GM15510 (cell line): ENCODE data around the gene HDGFL2.

ENCODE experiments used
- POLR2A ChIP-seq: IDR thresholded peaks from 3 replicates; pipeline ENCODE4 v1.6.1; 2011; ENCODE audit warnings: borderline replicate concordance; ENCODE audit not compliant: insufficient read length; ENCODE audit errors: extremely low read depth

The HDGFL2 gene

GRCh38 chr19:4537953-4538600, 66.0 kb downstream of the HDGFL2 start:
- no peak for TF ChIP-seq POLR2A

- TF ChIP-seq POLR2A, result no peak
These were observed 66.5 kb downstream of the HDGFL2 start for GRCh38 chr19:4538601-4538954.

GRCh38 chr19:4539169-4539692, 67.1 kb downstream of the HDGFL2 start:
- no peak for TF ChIP-seq POLR2A

- TF ChIP-seq POLR2A, result no peak
These were observed 67.8 kb downstream of the HDGFL2 start, which contains the start of gene LRG1 for GRCh38 chr19:4539693-4540581. Gene LRG1, minus strand, starts transcription at chr19:4540036. Its CDS starts 23 bp downstream, at chr19:4540013.

- no peak for TF ChIP-seq POLR2A
These were observed 69.2 kb downstream of the HDGFL2 start for GRCh38 chr19:4541114-4541805.

- no peak for TF ChIP-seq POLR2A
These were observed 71.1 kb downstream of the HDGFL2 start for GRCh38 chr19:4542896-4543841.

- TF ChIP-seq POLR2A, result no peak
These were observed 71.9 kb downstream of the HDGFL2 start for GRCh38 chr19:4543842-4544647.

- TF ChIP-seq POLR2A, result no peak
These were observed 75.5 kb downstream of the HDGFL2 start for GRCh38 chr19:4547303-4548237.

GRCh38 chr19:4548238-4548584, 76.1 kb downstream of the HDGFL2 start:
- no peak for TF ChIP-seq POLR2A

GRCh38 chr19:4550018-4550417, 77.9 kb downstream of the HDGFL2 start:
- TF ChIP-seq POLR2A, result no peak

GRCh38 chr19:4550479-4551050, 78.5 kb downstream of the HDGFL2 start:
- TF ChIP-seq POLR2A, result no peak
